ENCODE data around the gene NCOA7.
"Not testable (repeated sequence)": the region's sequence is repeated elsewhere in the genome, so short reads cannot be mapped to it uniquely, and the experiment has no call there.

Gene NCOA7

DNA sequence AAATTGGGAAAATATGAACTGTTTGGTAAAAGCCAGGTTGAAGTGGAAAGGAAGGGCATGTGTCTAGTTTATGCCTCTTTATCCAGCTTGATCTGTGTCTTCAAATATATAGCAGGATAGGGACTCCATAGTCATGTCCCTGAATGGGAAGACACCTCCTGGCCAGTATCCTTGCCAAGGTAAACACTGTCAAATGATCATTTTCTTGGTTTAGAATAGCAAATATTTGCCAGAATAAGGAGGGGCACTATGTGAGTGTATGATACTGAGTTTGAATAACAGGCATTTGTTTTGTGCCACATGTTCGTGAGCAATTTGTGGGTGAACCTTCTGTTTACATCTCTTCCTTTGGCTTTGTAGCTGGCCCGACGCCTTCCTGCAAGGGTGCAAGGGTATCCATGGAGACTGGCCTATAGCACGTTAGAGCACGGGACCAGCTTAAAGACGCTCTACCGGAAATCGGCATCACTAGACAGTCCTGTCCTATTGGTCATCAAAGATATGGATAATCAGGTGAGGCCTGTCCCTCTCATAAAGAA, 131.6 kb downstream of the NCOA7 start:
- DNase-seq (ENCODE audit: low read depth in 2 of 2), result no peak

DNA sequence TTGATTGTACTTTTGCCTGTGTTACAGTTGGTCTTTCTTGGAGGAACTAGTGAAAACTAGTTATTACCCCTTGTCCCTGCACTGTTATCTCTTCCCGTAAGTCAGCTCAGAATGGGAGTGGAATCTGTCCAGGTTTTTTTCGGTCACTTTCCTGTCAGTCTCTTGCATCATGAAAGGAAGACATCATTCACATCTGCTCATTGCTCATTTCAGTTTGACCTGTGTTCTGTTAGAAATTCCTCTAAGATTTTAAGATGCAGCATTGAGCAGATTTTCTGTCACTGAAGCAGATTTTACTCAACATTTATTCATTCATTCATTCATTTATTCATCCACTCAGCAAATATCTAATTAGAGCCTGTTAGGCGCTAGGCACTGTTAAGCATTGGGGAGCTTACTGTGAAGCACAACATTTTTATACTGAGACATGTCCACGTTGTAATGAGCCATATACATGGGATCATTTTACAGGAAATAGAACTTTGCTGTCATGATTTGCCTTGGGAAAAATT, 132.7 kb downstream of the NCOA7 start:
- no peak for DNase-seq (ENCODE audit: low read depth in 2 of 2)

DNA sequence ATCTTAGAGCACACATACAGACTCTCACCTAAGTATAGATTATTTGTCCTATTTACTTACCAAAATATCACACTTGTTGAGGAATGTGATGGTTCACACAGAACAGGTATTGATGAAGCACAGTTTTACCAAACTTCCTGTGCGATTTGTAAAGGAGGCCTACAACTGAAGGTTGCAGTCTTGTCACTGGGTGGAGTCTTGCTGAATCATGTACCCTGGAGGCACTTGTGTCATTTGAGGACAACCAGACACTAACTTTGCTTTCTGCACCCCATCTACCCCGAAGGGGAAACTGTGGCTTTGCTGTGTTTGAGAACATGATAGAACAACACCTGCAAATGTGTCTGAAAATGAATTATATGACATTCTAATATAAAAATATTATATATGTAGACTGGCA, 133.4 kb downstream of the NCOA7 start:
- no peak for DNase-seq (ENCODE audit: low read depth in 2 of 2)

DNA sequence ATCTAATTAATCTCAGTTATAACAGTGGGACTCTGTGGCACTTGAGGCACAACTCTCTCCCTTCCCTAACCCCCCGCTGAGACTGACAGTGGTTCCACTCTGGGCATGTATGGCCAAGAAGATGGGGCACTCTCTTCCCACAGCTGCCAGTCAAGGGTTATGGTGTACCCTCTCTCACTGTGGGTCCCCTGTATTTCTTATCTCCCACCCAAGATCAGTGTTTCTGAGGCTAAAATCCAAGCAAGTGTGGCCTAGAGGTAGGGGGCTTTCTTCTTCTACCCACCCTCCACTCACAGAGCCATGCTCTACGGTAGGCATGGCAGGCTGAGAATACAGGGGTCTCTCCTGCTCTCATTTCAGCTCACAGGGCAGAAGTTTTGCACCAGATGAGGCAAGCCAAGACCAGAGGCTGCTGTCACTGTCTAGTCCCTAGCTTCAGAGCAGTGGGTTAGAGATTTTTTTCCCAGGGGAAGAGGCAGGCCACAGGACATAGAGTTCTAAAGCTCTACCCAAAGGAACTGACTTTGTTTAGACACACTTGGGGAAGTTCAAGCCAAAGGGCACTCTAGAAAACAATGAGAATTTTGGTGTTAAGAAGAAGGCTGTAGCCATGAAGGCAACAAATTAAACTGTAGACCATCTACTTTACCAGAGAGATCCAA, 134.1 kb downstream of the NCOA7 start:
- no peak for DNase-seq (ENCODE audit: low read depth in 2 of 2)

DNA sequence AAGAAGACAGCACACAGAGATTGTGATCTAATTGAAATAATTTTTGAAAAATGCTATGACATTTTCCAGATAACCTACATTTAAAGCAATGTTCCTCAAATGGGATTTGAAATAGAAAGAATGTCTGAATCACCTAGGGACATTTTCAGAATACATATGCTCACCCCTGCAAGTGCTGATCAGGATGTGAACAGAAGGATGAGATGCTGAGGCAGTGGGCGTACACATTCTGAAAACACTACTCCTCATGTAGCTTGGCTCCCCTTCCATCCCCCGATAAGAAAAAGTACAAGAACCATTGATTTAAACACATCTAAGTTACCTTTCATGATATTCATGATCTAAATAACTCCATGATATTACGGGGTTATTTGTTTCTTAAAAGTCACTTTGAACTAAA, 136.0 kb downstream of the NCOA7 start:
- DNase-seq (ENCODE audit: low read depth in 2 of 2), result no peak

DNA sequence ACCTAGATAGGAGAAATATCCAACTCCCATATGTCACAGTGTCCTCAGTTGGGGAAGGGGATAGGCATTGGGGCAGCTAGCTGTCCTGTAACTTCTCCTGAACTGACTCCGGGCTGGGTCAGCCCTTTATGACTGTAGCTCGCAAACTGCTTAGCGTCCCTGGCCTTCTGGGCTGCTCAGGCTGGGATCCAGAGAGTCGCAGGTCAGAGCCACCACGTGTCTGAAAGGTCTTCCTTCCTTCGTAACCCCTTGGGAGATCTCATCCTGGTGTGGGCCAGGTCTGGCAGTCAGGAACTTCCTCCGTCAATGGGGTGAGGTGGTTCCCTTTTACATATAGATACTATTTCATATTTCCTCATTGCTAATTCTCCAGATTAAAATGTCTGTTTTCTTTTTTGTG, 137.0 kb downstream of the NCOA7 start:
- no peak for DNase-seq (ENCODE audit: low read depth in 2 of 2)

DNA sequence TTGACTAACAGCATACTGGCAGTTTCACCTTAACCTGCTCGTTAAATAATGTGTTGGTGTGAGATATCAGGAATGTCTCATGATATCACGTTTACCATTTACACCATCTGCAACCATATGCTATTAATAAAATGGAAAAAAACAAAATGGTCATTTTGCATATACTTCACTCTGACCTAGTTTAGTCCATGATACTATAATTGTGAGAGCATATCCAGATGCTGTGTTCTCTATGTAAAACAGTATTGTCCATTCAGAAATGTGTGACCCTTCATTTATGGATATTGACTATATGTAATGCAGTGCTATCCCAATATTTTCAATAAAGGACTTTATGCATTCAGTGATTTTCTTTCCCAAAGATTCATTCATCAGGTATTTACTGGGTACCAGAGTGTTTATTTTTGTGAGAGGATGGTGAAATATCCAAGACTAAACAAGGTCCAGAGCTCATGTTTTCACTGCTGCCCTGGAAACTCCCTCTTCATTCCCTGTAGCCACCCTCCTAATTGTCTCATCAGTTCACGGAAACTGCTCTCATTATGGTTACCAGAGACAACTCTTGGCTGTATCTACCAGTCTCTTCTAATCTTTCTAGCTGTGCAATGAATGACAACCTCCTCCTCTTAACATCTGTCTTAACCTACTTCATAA, 140.1 kb downstream of the NCOA7 start:
- no peak for DNase-seq (ENCODE audit: low read depth in 2 of 2)

- no peak for DNase-seq (ENCODE audit: low read depth in 2 of 2)
Measured at GRCh38 chr6:125931733-125932450, 141.1 kb downstream of the NCOA7 start.

GRCh38 chr6:125932451-125932795, 141.7 kb downstream of the NCOA7 start:
- no peak for DNase-seq (ENCODE audit: low read depth in 2 of 2)

DNA sequence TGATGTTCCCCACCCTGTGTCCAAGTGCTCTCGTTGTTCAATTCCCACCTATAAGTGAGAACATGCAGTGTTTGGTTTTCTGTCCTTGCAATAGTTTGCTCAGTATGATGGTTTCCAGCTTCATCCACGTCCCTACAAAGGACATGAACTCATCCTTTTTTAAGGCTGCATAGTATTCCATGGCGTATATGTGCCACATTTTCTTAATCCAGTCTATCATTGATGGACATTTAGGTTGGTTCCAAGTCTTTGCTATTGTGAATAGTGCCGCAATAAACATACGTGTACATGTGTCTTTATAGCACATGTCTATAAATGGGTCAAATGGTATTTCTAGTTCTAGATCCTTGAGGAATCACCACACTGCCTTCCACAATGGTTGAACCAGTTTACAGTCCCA, 144.8 kb downstream of the NCOA7 start:
- not testable (repeated sequence) for DNase-seq (ENCODE audit: low read depth in 2 of 2)

DNA sequence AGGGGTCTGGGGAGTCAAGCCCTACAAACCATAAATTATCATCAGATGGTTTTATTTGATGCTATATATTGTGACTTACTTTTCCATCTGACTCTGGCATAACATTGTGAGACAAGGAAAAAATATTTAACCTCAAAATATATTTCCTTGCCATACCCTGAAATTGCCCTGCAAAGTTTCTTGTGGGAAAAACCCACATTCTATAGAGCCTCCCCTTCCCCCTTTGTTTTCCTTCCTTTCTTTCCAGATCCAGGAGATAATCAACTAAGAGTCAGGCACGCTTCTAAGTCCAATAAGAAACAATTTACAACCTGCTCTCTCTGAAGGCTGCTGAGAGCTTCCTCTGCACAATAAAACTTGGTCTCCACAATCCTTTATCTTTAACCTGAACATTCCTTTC, 148.3 kb downstream of the NCOA7 start:
- DNase-seq (ENCODE audit: low read depth in 2 of 2), result no peak

- DNase-seq (ENCODE audit: low read depth in 2 of 2), result no peak
Measured at GRCh38 chr6:125939791-125940190, 149.0 kb downstream of the NCOA7 start.

- DNase-seq (ENCODE audit: low read depth in 2 of 2), result no peak
Measured at GRCh38 chr6:125940247-125941041, 149.7 kb downstream of the NCOA7 start.

DNA sequence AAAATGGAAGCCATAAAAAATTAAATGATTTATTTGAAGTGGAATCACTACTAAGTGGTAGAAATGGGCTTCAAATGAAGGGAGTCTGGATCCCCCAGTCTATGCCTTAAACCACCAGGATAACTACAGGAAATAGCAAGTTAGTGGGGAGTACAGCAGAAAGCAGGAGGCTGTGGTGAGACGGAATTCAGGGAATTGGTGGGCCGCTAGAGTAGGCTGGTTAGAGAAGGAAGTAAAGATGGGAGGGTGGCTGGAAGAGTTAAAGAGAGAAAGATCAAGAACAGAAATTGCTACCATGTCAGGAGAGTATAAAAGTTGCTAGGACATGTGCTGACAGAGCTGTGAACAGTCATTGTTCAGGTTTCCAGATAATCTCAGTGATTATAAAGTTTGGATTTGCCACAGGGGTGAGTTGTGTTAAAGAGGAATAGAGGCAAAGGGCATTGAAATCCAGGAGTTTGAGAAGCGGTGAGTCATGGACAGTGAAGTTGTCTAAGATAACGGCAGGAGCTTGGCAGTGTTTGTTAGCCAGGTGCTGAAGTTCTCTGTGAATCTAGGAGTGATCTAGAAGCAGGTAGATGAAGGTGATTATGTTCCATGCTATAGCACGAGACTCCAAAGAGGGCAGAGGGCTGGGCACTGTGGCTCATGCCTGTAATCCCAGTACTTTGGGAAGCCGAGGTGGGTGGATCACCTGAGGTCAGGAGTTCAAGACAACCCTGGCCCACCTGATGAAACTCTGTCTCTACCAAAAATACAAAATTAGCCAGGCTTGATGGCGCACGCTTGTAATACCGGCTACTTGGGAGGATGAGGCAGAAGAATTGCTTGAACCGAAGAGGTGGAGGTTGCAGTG, 152.1 kb downstream of the NCOA7 start:
- DNase-seq (ENCODE audit: low read depth in 2 of 2), result no peak

DNA sequence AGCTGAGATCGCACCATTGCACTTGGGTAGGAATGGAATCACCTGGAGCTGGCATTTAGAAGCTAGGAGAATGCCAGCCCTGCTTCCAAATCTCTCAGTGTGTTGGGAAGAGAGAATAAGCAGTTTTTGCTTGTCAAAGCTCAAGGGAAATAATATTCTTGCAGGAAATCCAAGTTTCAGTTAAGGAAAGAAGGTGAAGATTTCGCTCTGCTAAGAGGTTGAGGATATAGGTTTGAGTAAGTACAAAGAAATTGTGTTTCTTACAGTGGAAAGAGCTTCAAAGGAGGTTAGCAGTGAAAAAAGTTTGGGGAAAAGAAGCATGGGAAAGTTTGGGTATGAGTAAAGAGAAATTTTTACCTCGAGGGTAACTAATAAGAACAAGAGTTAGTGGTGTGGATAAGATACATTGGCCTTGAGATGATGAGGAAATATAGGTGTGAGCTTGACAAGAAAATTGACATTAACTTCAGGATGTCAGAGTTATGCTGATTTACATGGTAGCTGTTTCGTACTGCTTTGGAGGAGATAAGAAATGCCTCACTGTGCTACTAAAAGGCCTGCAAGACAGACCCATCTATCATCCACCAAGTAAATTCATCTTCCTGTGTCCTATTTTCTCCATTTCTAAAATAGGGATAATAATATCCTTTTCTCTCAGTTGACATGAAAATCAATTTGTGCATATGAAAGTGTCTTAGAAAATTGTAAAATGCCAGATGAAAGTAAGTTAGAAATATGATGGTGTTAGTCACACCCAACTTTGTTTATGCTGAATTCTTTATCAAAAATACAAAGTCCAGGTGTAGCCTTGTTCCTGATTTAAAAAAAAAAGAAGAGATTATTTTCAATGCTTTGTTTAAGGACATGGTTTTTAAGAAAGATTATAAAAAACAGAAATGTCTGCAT, 153.0 kb downstream of the NCOA7 start:
- no peak for DNase-seq (ENCODE audit: low read depth in 2 of 2)

- DNase-seq (ENCODE audit: low read depth in 2 of 2), result no peak
Measured at GRCh38 chr6:125944434-125944816, 153.7 kb downstream of the NCOA7 start.

DNA sequence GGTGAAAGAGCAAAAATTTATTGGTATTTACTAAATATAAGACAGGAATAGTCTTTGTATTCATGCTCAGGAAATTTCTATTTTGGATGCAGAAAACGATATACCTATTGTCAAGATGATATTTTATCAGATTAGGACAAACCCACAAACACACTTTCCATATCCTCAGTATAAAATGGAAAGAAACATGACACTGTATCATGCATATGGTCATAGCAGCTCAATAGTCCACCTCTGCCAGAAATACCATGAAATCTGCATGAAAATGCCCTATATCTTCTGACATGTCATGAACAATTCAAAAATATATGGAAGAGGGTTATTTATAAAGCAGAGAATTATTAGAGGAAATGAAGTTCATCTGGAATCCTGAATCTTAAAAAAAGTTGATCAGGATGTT, 154.1 kb downstream of the NCOA7 start:
- no peak for DNase-seq (ENCODE audit: low read depth in 2 of 2)

DNA sequence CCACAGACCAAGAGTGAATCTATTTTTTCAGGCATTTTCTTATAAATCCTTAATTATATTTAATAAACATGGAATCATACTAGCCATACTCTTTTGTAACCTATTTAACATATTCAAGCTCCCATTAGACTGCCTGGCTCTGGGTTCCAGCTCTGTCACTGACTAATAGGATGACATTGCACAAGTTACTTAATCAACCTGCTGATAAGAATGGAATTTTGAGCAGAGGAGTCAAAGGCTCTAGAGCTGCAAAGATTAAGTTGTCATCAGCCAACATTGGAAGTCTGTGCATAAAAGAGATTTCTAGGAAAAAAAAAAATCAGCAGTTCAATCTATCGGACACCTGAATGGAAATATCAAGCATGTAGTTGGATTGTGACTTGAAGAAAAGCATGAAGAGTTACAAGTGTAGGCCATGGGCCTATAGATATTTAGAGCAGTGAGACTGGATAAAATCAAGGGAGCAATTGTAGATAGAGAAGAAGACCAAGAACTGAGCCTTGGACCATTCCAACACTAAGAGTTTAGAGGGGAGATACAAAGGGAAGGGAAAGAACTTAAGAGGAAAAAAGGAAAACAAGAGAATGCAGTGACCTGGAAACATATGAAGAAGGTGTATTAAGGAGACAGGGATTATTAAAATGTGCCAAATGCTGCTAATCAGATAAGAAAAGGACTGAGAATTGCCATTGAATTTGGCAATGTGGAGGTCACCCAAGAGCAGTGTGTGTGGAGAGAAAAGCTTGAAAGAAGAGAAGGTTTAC, 154.8 kb downstream of the NCOA7 start:
- DNase-seq (ENCODE audit: low read depth in 2 of 2), result no peak

- DNase-seq (ENCODE audit: low read depth in 2 of 2), result no peak
Measured at GRCh38 chr6:125947615-125948014, 156.9 kb downstream of the NCOA7 start.

Data from fibroblast of skin of left quadriceps (primary cell).